T-cell (primary cell): ENCODE measurements around the gene NSD2. TPM values are rescaled to one million over a fixed set of nuclear protein-coding genes. Genes with fewer than 3 reads are reported as not detected.

ENCODE experiments used
- ATAC-seq, 4 experiments: fragments of 200-7000 bp in 3 of 4; fragments of 150-1000 bp in 1 of 4; cut with Tn5 transposase; replicated peaks in 1 of 4; 1 replicate in 3 of 4; 2 replicates in 1 of 4; pipeline ENCODE4 v1.10.0; 2021; ENCODE audit warnings: moderate library complexity in 3 of 4, mild to moderate bottlenecking in 2 of 4, moderate number of reproducible peaks in 1 of 4
- CTCF ChIA-PET, 2 donors: fragments of 300-600 bp; sonication (Branson Sonifier 250); formaldehyde crosslinking; loops; one replicate each; lab custom pipeline; 2022; ENCODE audit warnings: antibody characterized with exemption in 2 of 2; lab: Charles Lee
- POLR2A ChIA-PET, 2 donors: fragments of 300-600 bp; sonication (Branson Sonifier 250); formaldehyde crosslinking; loops; one replicate each; lab custom pipeline; 2022; ENCODE audit warnings: antibody characterized with exemption in 2 of 2; lab: Charles Lee
- DNase-seq, 35 experiments: peaks; one replicate each; pipeline versions ENCODE4 v3.0.0 to v3.0.0-alpha.2; 2013 to 2023
- H3K27ac ChIP-seq: one replicate; pipeline ENCODE4 v1.5.1; 2013; ENCODE audit warnings: low read length
- H3K27me3 ChIP-seq, 2 experiments: replicated peaks in 1 of 2; 1 replicate in 1 of 2; 2 replicates in 1 of 2; pipeline versions ENCODE4 v1.6.1 to v1.7.0; 2013; ENCODE audit warnings: low read length in 1 of 2, mixed read lengths in 1 of 2; ENCODE audit not compliant: control insufficient read depth in 2 of 2, insufficient read depth in 2 of 2; ENCODE audit errors: extremely low read depth in 1 of 2
- H3K36me3 ChIP-seq, 2 donors: 1 replicate in 1 of 2; 2 replicates in 1 of 2; pipeline versions ENCODE4 v1.6.1 to v1.7.0; 2013; ENCODE audit warnings: low read length in 1 of 2; ENCODE audit not compliant: control insufficient read depth in 2 of 2, insufficient read depth in 1 of 2; ENCODE audit errors: extremely low read depth in 1 of 2
- H3K4me1 ChIP-seq, 2 experiments: 1 replicate in 1 of 2; 2 replicates in 1 of 2; pipeline versions ENCODE4 v1.6.1 to v1.7.0; 2013; ENCODE audit warnings: low read length in 2 of 2, mixed read lengths in 1 of 2; ENCODE audit not compliant: insufficient read depth in 2 of 2, control insufficient read depth in 1 of 2; ENCODE audit errors: extremely low read depth in 1 of 2
- H3K4me3 ChIP-seq, 2 donors: 1 replicate in 1 of 2; 2 replicates in 1 of 2; pipeline versions ENCODE4 v1.5.1 to v1.7.0; 2013; ENCODE audit warnings: mild to moderate bottlenecking in 2 of 2, low read length in 1 of 2, moderate library complexity in 1 of 2; ENCODE audit not compliant: control insufficient read depth in 1 of 2; ENCODE audit errors: extremely low read depth in 1 of 2
- H3K9me3 ChIP-seq: 2 replicates; pipeline ENCODE4 v1.7.0; 2013
- H3K27ac Mint-ChIP-seq, 2 donors: one replicate each; pipeline ENCODE4 v1.8.0; 2020 to 2021; ENCODE audit warnings: mild to moderate bottlenecking in 2 of 2, mixed read lengths in 2 of 2
- H3K27me3 Mint-ChIP-seq, 2 donors: one replicate each; pipeline ENCODE4 v1.8.0; 2021 to 2022; ENCODE audit warnings: mixed read lengths in 2 of 2
- H3K36me3 Mint-ChIP-seq: one replicate; pipeline ENCODE4 v1.8.0; 2021; ENCODE audit warnings: mixed read lengths
- H3K4me1 Mint-ChIP-seq, 3 donors: one replicate each; pipeline ENCODE4 v1.8.0; 2020 to 2022; ENCODE audit warnings: mixed read lengths in 3 of 3, mild to moderate bottlenecking in 1 of 3
- H3K4me3 Mint-ChIP-seq, 3 donors: one replicate each; pipeline ENCODE4 v1.8.0; 2020 to 2022; ENCODE audit warnings: mild to moderate bottlenecking in 3 of 3, mixed read lengths in 3 of 3, moderate library complexity in 3 of 3
- H3K9me3 Mint-ChIP-seq, 3 donors: one replicate each; pipeline ENCODE4 v1.8.0; 2020 to 2022; ENCODE audit warnings: mixed read lengths in 3 of 3
- WGBS: methylation state at CpG from one replicate; pipeline ENCODE4 v1.1.5; 2013; ENCODE audit warnings: missing lambda C conversion rate; ENCODE audit not compliant: insufficient coverage; 5-methylcytosine and 5-hydroxymethylcytosine counted together
- total RNA-seq, 35 experiments: library from RNA in 6 of 35; stranded (reverse) in 6 of 35; fragments of 120-200 nt in 1 of 35; gene quantifications; one replicate each; pipeline versions ENCODE4 v1.2.1 to v1.2.4 and lab custom pipeline; 2013 to 2026

NSD2 gene
- total RNA-seq, 5 donors from 2014 or later (not counting 1 experiment from before 2014, with no cell fraction given) = 40.8 to 55.3 (median 48.3) TPM

DNA sequence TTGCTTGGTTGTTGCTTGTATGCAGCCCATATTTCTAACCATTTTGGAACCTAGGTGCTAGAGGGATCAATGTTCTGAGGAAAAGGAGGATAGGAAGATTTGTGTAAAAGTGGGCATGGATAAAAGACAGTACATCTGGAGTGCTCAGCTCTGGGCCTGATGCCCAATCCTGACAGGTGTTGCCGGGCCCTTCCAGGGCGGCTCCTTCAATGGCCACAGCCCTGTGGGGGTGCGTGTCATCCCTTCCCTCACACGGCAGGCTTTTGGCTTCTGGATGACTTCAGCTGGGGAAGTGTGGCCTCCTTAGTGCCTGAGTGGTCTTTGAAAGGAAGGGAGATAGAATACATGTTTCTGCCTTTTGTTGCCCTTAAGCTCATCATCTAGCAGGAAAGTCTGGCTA, 90.4 kb downstream of the NSD2 start:
- Histone ChIP-seq H3K36me3 (peaks cover 15 to 50% of the 10 kb centered on the region in 2 donors), H3K27ac (no peak overlapping the region), H3K4me3 (no peak overlapping the region), H3K27me3 (no peaks in the 10 kb centered on the region), H3K9me3 (no peaks in the 10 kb centered on the region), H3K4me1 (no peaks in the 10 kb centered on the region)
- CTCF ChIA-PET = interaction anchor here in 1 of 2 donors (0.5 kb wide), 1 partner anchor 43 kb away, joined by 3 read pairs; no protein-coding TSS in a partner anchor
- Mint-ChIP-seq H3K27me3 (no peaks in the 10 kb centered on the region), H3K36me3 (peaks cover 71% of the 10 kb centered on the region), H3K4me3 (no peak overlapping the region), H3K27ac (no peak overlapping the region), H3K4me1 (no peaks in the 10 kb centered on the region), H3K9me3 (no peaks in the 10 kb centered on the region)
- no peak for ATAC-seq
- WGBS = 90% methylated on average over 2 of the region's 4 CpGs
- POLR2A ChIA-PET = interaction anchor here in 1 of 2 donors (0.6 kb wide), 1 partner anchor 54 kb away, joined by 5 read pairs; no protein-coding TSS in a partner anchor
- no peak for DNase-seq

- no peak overlapping the region for H3K27ac Mint-ChIP-seq
- H3K9me3 Mint-ChIP-seq = no peaks in the 10 kb centered on the region
- 96% methylated on average over 3 of the region's 4 CpGs for whole genome bisulfite sequencing
- no peak overlapping the region for H3K4me3 ChIP-seq
- DNase-seq = no peak
- H3K36me3 Mint-ChIP-seq = peaks cover 64% of the 10 kb centered on the region
- no peaks in the 10 kb centered on the region for H3K27me3 Mint-ChIP-seq
- H3K9me3 ChIP-seq = no peaks in the 10 kb centered on the region
- ChIA-PET POLR2A (no interaction called here), CTCF (interaction anchor here in 1 of 2 donors (0.6 kb wide), 1 partner anchor 780 kb away, joined by 6 read pairs; no protein-coding TSS in a partner anchor)
- H3K4me3 Mint-ChIP-seq = no peak overlapping the region
- H3K4me1 Mint-ChIP-seq = no peaks in the 10 kb centered on the region
- no peaks in the 10 kb centered on the region for H3K27me3 ChIP-seq
- H3K27ac ChIP-seq = no peak overlapping the region
- H3K36me3 ChIP-seq = peaks cover 14 to 48% of the 10 kb centered on the region in 2 donors
- no peak for ATAC-seq
- H3K4me1 ChIP-seq = no peaks in the 10 kb centered on the region
Observed at GRCh38 chr4:1962980-1963379, 91.8 kb downstream of the NSD2 start.

- peaks cover 5 to 34% of the 10 kb centered on the region in 2 donors for H3K36me3 ChIP-seq
- DNase-seq (no peak), ATAC-seq (no peak)
- Mint-ChIP-seq H3K9me3 (no peaks in the 10 kb centered on the region), H3K27ac (no peak overlapping the region), H3K27me3 (no peaks in the 10 kb centered on the region), H3K4me1 (no peaks in the 10 kb centered on the region), H3K36me3 (peaks cover 54% of the 10 kb centered on the region), H3K4me3 (no peak overlapping the region)
- no peaks in the 10 kb centered on the region for H3K27me3 ChIP-seq
- H3K4me3 ChIP-seq = no peak overlapping the region
- H3K27ac ChIP-seq = no peak overlapping the region
- WGBS = 100% methylated on average over 1 of the region's 6 CpGs
- no peaks in the 10 kb centered on the region for H3K4me1 ChIP-seq
- H3K9me3 ChIP-seq = no peaks in the 10 kb centered on the region
- ChIA-PET CTCF (interaction anchor here in 1 of 2 donors (1.0 kb wide), 1 partner anchor 26 kb away, joined by 3 read pairs; no protein-coding TSS in a partner anchor), POLR2A (no interaction called here)
Observed at GRCh38 chr4:1964443-1964842, 93.2 kb downstream of the NSD2 start.

DNA sequence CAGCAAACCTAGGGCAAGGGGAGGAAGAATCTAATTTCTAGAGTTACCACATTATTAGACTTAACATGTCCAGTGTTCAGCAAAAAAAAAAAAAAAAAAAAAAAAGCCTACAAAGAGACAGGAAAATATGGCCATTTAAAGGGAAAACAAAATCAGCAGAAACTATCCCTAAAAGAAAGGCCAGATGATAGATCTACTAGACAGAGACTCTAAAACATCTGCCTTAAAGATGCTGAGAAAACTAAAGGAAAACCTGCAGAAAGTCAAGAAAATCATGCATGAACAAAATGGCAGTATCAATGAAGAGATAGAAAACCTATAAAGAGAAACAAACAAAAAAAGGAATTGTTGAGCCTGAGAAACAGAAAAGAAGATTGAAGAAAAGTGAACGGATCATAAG, 93.8 kb downstream of the NSD2 start:
- ATAC-seq (no peak), DNase-seq (no peak)
- H3K27ac Mint-ChIP-seq = no peak overlapping the region
- H3K4me3 ChIP-seq = no peak overlapping the region
- H3K4me3 Mint-ChIP-seq = no peak overlapping the region
- H3K27me3 Mint-ChIP-seq = no peaks in the 10 kb centered on the region
- no peaks in the 10 kb centered on the region for H3K27me3 ChIP-seq
- no peaks in the 10 kb centered on the region for H3K4me1 Mint-ChIP-seq
- peaks cover 5 to 30% of the 10 kb centered on the region in 2 donors for H3K36me3 ChIP-seq
- no peaks in the 10 kb centered on the region for H3K4me1 ChIP-seq
- H3K9me3 ChIP-seq = no peaks in the 10 kb centered on the region
- POLR2A ChIA-PET = no interaction called here
- H3K36me3 Mint-ChIP-seq = peaks cover 56% of the 10 kb centered on the region
- H3K27ac ChIP-seq = no peak overlapping the region
- whole genome bisulfite sequencing = no CpG with 5 or more reads among the region's 1 CpG
- H3K9me3 Mint-ChIP-seq = no peaks in the 10 kb centered on the region
- CTCF ChIA-PET = interaction anchor here in 1 of 2 donors (1.0 kb wide), 1 partner anchor 27 kb away, joined by 3 read pairs; no protein-coding TSS in a partner anchor

DNA sequence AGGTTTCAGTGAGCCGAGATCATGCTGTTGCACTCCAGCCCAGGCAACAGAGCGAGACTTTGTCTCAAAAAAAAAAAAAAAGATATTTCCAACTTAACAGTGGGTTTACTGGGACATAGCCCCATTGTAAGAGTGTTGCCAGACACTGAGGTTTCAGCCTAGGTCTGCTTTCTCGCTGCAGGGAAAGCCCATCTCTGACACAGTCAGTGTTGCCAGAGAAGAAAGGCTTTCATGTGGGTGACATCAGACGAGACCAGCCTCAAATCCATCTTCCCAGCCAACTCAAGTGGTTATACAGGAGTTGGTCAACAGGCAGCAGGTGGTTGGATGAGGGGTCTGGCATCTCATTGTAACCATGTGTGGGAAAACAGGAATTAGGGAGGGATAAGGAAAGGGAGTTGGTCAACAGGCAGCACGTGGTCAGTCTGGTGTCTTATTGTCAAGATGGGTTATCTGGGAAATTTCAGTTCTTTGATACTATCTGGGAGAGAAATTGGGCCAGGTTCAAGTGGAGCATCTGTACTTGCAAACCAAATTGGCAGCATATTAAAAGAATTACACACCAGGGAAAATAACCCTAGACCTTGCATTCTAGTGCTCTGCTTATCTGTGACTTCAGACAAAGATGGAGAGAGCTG, 96.4 kb downstream of the NSD2 start:
- Histone ChIP-seq H3K27ac (no peak overlapping the region), H3K27me3 (no peaks in the 10 kb centered on the region), H3K9me3 (no peaks in the 10 kb centered on the region), H3K4me3 (no peak overlapping the region), H3K36me3 (peaks cover 8 to 10% of the 10 kb centered on the region in 2 donors), H3K4me1 (no peaks in the 10 kb centered on the region)
- no peaks in the 10 kb centered on the region for H3K9me3 Mint-ChIP-seq
- ChIA-PET CTCF (no interaction called here), POLR2A (no interaction called here)
- peak overlapping the region in 1 of 2 donors; percentile 1 for H3K27ac Mint-ChIP-seq
- H3K27me3 Mint-ChIP-seq = no peaks in the 10 kb centered on the region
- H3K36me3 Mint-ChIP-seq = peaks cover 35% of the 10 kb centered on the region
- H3K4me1 Mint-ChIP-seq = no peaks in the 10 kb centered on the region
- 85% methylated on average over 2 of the region's 5 CpGs for WGBS
- ATAC-seq (no peak), DNase-seq (no peak)
- no peak overlapping the region for H3K4me3 Mint-ChIP-seq

- Histone ChIP-seq H3K27me3 (no peaks in the 10 kb centered on the region), H3K4me3 (no peak overlapping the region), H3K4me1 (no peaks in the 10 kb centered on the region), H3K27ac (no peak overlapping the region), H3K9me3 (no peaks in the 10 kb centered on the region), H3K36me3 (peaks cover 6% of the 10 kb centered on the region in 2 donors)
- Mint-ChIP-seq H3K4me3 (no peak overlapping the region), H3K27ac (no peak overlapping the region), H3K27me3 (no peaks in the 10 kb centered on the region), H3K9me3 (no peaks in the 10 kb centered on the region), H3K4me1 (no peaks in the 10 kb centered on the region), H3K36me3 (peaks cover 26% of the 10 kb centered on the region)
- ChIA-PET POLR2A (no interaction called here), CTCF (no interaction called here)
- 100% methylated on average over 2 of the region's 7 CpGs for WGBS
- DNase-seq (no peak), ATAC-seq (no peak)
Observed at GRCh38 chr4:1968686-1969295, 97.6 kb downstream of the NSD2 start.
